Body of pancreas (tissue), 4 donors: Measurements from ENCODE around the gene FAM83G. TPM values are rescaled to one million over a fixed set of nuclear protein-coding genes. Genes with fewer than 3 reads are reported as not detected.

Experiments
- ATAC-seq: fragments of 150-250 bp; one replicate; pipeline ENCODE4 v1.9.1; 2016
- DNase-seq, 4 donors: peaks; one replicate each; pipeline ENCODE4 v3.0.0-alpha.2; 2019
- H3K27ac ChIP-seq, 4 donors: fragments of 200-600 bp; sonication (generic); 1 replicate in 3 of 4; 2 replicates in 1 of 4; pipeline versions ENCODE4 v1.5.1 to v1.6.1; 2016 to 2019; ENCODE audit warnings: mild to moderate bottlenecking in 1 of 4, mixed read lengths in 1 of 4, moderate library complexity in 1 of 4
- H3K27me3 ChIP-seq, 2 donors: fragments of 200-600 bp; sonication (generic); one replicate each; pipeline ENCODE4 v1.6.0; 2016; ENCODE audit warnings: mild to moderate bottlenecking in 1 of 2
- H3K36me3 ChIP-seq, 2 donors: fragments of 200-600 bp; sonication (generic); replicated peaks in 1 of 2; 2 replicates each; pipeline ENCODE4 v1.5.1; 2016; ENCODE audit warnings: low read depth in 2 of 2; ENCODE audit not compliant: insufficient read depth in 1 of 2
- H3K4me1 ChIP-seq: fragments of 200-600 bp; sonication (generic); one replicate; pipeline ENCODE4 v1.6.0; 2016
- H3K4me3 ChIP-seq, 2 donors: fragments of 200-600 bp; sonication (generic); 1 replicate in 1 of 2; 2 replicates in 1 of 2; pipeline ENCODE4 v1.5.1; 2016 to 2019
- H3K9me3 ChIP-seq, 3 donors: fragments of 200-600 bp; sonication (generic); 1 replicate in 2 of 3; 2 replicates in 1 of 3; pipeline ENCODE4 v1.5.1; 2016
- POLR2A ChIP-seq, 3 donors: fragments of 450-650 bp; IDR thresholded peaks; one replicate each; pipeline ENCODE4 v1.6.1; 2016; ENCODE audit warnings: antibody characterized with exemption in 3 of 3, mild to moderate bottlenecking in 2 of 3
- WGBS, 2 donors: methylation state at CpG; one replicate each; pipeline ENCODE4 v1.1.5; 2017; 5-methylcytosine and 5-hydroxymethylcytosine counted together
- intact Hi-C: fragments of 100-400 bp; cut with DNase I; formaldehyde crosslinking; loops from one replicate; pipeline ENCODE4 v1.15.1; 2023
- total RNA-seq, 2 donors: library from RNA; depleted of rRNA; stranded (reverse); fragments of >200 nt; gene quantifications; one replicate each; pipeline ENCODE4 v1.1.0, GENCODE V29; 2016
- TF ChIP-seq, protein P1 (sequence below), 7 experiments: fragments of 450-650 bp in 4 of 7; fragments of 200-600 bp in 3 of 7; sonication (generic) in 3 of 7; IDR thresholded peaks; one replicate each; pipeline ENCODE4 v1.5.1; 2016 to 2019; ENCODE audit warnings: antibody characterized with exemption in 7 of 7

The FAM83G gene
- total RNA-seq, 2 donors from 2014 or later, result 11.4 to 16.5 TPM

- no peaks in the 10 kb centered on the region for H3K27me3 ChIP-seq
- ATAC-seq (no peak), DNase-seq (no peak)
- intact Hi-C loops, result no loop called here
- H3K27ac ChIP-seq, result peak overlapping the region in 2 of 4 donors; percentile 32 to 65
- no peaks in the 10 kb centered on the region for H3K9me3 ChIP-seq
- TF ChIP-seq POLR2A (IDR thresholded peaks at IDR 0.05), result no peak
- TF ChIP-seq, protein P1, sequence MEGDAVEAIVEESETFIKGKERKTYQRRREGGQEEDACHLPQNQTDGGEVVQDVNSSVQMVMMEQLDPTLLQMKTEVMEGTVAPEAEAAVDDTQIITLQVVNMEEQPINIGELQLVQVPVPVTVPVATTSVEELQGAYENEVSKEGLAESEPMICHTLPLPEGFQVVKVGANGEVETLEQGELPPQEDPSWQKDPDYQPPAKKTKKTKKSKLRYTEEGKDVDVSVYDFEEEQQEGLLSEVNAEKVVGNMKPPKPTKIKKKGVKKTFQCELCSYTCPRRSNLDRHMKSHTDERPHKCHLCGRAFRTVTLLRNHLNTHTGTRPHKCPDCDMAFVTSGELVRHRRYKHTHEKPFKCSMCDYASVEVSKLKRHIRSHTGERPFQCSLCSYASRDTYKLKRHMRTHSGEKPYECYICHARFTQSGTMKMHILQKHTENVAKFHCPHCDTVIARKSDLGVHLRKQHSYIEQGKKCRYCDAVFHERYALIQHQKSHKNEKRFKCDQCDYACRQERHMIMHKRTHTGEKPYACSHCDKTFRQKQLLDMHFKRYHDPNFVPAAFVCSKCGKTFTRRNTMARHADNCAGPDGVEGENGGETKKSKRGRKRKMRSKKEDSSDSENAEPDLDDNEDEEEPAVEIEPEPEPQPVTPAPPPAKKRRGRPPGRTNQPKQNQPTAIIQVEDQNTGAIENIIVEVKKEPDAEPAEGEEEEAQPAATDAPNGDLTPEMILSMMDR (IDR thresholded peaks at IDR 0.05), result no peak
- H3K4me3 ChIP-seq, result no peak overlapping the region
- H3K36me3 ChIP-seq, result peaks cover 0 to 3% of the 10 kb centered on the region in 2 donors
- 71 to 82% methylated on average over 12 to 22 of the region's 23 CpGs for WGBS, 2 donors
- peaks cover 33% of the 10 kb centered on the region for H3K4me1 ChIP-seq
Observed at GRCh38 chr17:18968945-18969887, 35.3 kb downstream of the FAM83G start.

GRCh38 chr17:18968345-18968744 lies 36.2 kb downstream of the FAM83G start:
- no peak overlapping the region for H3K4me3 ChIP-seq
- DNase-seq (no peak), ATAC-seq (no peak)
- H3K27ac ChIP-seq, result peak overlapping the region in 3 of 4 donors; percentile 14 to 65 (median 32)
- intact Hi-C loops, result no loop called here
- peaks cover 33% of the 10 kb centered on the region for H3K4me1 ChIP-seq
- no peaks in the 10 kb centered on the region for H3K27me3 ChIP-seq
- 72 to 94% methylated on average over 2 to 4 of the region's 4 CpGs for WGBS, 2 donors
- H3K36me3 ChIP-seq, result peaks cover 0 to 3% of the 10 kb centered on the region in 2 donors
- no peaks in the 10 kb centered on the region for H3K9me3 ChIP-seq
- TF ChIP-seq, protein P1 (IDR thresholded peaks at IDR 0.05), result no peak
- no peak for TF ChIP-seq POLR2A (IDR thresholded peaks at IDR 0.05)

DNA sequence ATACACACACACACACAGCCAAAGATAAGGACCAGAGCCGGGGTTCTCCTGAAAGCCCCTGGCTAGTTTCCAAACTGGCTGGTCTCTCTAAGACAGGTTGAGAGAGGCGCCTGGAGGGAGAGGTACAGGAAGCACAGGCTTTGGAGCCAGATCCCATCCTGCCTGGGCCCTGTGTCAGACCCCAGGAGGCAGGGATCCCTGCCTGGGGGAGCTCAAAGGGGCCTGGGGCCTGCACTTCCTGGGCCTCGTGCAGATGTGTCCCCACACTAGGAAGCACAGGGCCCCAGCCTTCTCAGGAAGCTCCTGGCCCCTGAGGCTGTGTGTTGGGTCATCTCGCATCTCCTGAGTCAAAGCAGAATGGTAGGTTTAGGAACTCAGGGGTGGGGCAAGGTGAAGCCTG lies 36.6 kb downstream of the FAM83G start:
- peak in 3 of 4 donors; percentile 39 to 59 (median 48) for DNase-seq
- ATAC-seq, result peak; percentile 33
- H3K36me3 ChIP-seq, result peaks cover 0 to 3% of the 10 kb centered on the region in 2 donors
- intact Hi-C loops, result no loop called here
- WGBS, 2 donors, result 32% methylated on average over 4 of the region's 4 CpGs; no CpG with 5 or more reads in 1 of the 2 donors
- peak overlapping the region in 3 of 4 donors; percentile 14 to 65 (median 32) for H3K27ac ChIP-seq
- peaks cover 33% of the 10 kb centered on the region for H3K4me1 ChIP-seq
- TF ChIP-seq, protein P1 (IDR thresholded peaks at IDR 0.05), result no peak
- TF ChIP-seq POLR2A (IDR thresholded peaks at IDR 0.05), result no peak
- no peak overlapping the region for H3K4me3 ChIP-seq
- H3K27me3 ChIP-seq, result no peaks in the 10 kb centered on the region
- no peaks in the 10 kb centered on the region for H3K9me3 ChIP-seq

- ATAC-seq, result no peak
- Histone ChIP-seq H3K4me1 (peaks cover 33% of the 10 kb centered on the region), H3K4me3 (no peak overlapping the region), H3K27me3 (no peaks in the 10 kb centered on the region), H3K27ac (peak overlapping the region in 3 of 4 donors; percentile 14 to 65 (median 32)), H3K9me3 (no peaks in the 10 kb centered on the region), H3K36me3 (peaks cover 0 to 3% of the 10 kb centered on the region in 2 donors)
- no peak for DNase-seq
- WGBS, 2 donors, result 60 to 62% methylated on average over 14 to 19 of the region's 19 CpGs
- TF ChIP-seq, protein P1 (IDR thresholded peaks at IDR 0.05), result no peak
- TF ChIP-seq POLR2A (IDR thresholded peaks at IDR 0.05), result no peak
- intact Hi-C loops, result no loop called here
Observed at GRCh38 chr17:18966831-18967624, 37.5 kb downstream of the FAM83G start.
